ENCODE data around the gene SMG7.

SMG7 gene

DNA sequence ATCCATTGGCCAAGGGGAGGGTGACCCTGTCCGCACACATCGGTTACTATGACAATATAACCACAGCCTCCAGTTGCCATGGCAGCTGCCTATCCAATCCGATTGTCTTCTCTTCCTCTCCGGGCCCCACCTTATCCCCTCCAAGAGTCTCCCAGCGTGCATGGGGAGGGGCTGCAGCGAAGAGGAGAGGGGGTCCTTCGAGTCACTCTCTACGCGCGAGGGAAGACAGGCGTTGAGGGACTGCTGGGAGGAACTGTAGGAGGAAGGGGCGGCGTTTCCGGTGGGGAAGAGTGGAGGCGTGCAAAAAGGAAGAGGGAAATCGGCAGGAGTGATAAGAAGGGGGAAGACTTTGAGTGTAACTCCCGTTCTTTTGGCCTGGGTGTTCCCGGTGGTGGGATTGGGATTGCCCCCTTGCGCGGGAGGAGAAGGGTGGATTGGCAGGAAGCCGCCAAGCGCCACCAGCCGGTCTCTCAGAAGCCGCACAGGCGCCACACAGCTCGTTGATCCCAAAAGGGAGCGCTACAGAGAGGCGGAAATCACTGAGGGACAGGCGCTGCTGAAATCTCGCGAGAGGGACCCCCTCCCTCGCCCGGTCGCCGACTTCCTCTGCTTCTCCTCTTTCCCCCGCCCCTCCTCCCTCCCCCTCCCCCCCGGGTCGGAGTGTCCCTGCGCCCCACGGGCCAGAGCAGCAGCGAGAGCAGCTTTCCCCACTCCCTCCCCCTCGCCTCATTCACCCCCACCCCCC is 384 bp upstream of the SMG7 start:
- TF ChIP-seq, protein P1, sequence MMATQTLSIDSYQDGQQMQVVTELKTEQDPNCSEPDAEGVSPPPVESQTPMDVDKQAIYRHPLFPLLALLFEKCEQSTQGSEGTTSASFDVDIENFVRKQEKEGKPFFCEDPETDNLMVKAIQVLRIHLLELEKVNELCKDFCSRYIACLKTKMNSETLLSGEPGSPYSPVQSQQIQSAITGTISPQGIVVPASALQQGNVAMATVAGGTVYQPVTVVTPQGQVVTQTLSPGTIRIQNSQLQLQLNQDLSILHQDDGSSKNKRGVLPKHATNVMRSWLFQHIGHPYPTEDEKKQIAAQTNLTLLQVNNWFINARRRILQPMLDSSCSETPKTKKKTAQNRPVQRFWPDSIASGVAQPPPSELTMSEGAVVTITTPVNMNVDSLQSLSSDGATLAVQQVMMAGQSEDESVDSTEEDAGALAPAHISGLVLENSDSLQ (IDR thresholded peaks at IDR 0.05), result peak; percentile 92
- no peak for TF ChIP-seq HDGF (IDR thresholded peaks at IDR 0.05; ENCODE audit: borderline replicate concordance)
- peak; percentile 59; the same call in 1 of the 2 replicates for TF ChIP-seq ARNT (IDR thresholded peaks at IDR 0.05)
- TF ChIP-seq FOXK2 (IDR thresholded peaks at IDR 0.05), result no peak
- no peak for TF ChIP-seq LEF1 (IDR thresholded peaks at IDR 0.05; ENCODE audit: borderline replicate concordance)
- peak; percentile 93 for TF ChIP-seq L3MBTL2 (conservative IDR thresholded peaks at IDR 0.05)
- TF ChIP-seq ZNF384 (IDR thresholded peaks at IDR 0.05), result no peak
- peak; percentile 86 for TF ChIP-seq ELF4 (IDR thresholded peaks at IDR 0.05)
- peak; percentile 99 for TF ChIP-seq CTBP1 (IDR thresholded peaks at IDR 0.05; ENCODE audit: borderline replicate concordance)
- no peak for TF ChIP-seq SUZ12 (IDR thresholded peaks at IDR 0.05)
- peak; percentile 76 for TF ChIP-seq NFRKB (IDR thresholded peaks at IDR 0.05)
- no peak for TF ChIP-seq FOXA1 (IDR thresholded peaks at IDR 0.05)
- peak; percentile 81; the same call in 1 of the 2 replicates for TF ChIP-seq FOXM1 (IDR thresholded peaks at IDR 0.05; ENCODE audit: borderline replicate concordance)
- no peak for TF ChIP-seq BHLHE40 (IDR thresholded peaks at IDR 0.05; ENCODE audit: borderline replicate concordance)
- peak; percentile 58; the same call in 1 of the 2 replicates for TF ChIP-seq SP1 (IDR thresholded peaks at IDR 0.05)
- peak; percentile 89 for TF ChIP-seq TARDBP (IDR thresholded peaks at IDR 0.05)
- POLR2A ChIA-PET, result no interaction called here
- CTCF ChIA-PET, result no interaction called here
- DNase-seq (ENCODE audit: extremely low spot score), result peak; percentile 94

DNA sequence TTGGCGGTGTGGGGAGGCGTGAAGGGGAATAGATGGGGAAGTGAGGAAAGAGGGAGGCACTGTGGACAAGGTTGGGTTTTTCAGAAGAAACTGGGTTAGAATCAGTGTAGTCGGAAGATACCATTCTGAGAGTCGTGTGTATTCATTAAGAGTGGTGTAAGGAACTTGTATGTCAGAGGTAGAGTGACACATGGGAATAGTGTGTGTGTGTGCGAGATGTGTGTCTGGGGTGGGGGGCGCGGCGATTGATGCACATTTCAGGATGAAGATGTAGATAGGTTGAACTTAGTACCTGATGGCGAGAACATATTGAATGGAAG is 878 bp downstream of the SMG7 start:
- no peak for DNase-seq (ENCODE audit: extremely low spot score)
- POLR2A ChIA-PET, result no interaction called here
- CTCF ChIA-PET, result no interaction called here
- TF ChIP-seq ZNF384 (IDR thresholded peaks at IDR 0.05) (no peak), FOXA1 (IDR thresholded peaks at IDR 0.05) (no peak), SP1 (IDR thresholded peaks at IDR 0.05) (no peak), BHLHE40 (IDR thresholded peaks at IDR 0.05; ENCODE audit: borderline replicate concordance) (no peak), LEF1 (IDR thresholded peaks at IDR 0.05; ENCODE audit: borderline replicate concordance) (no peak), HDGF (IDR thresholded peaks at IDR 0.05; ENCODE audit: borderline replicate concordance) (no peak), FOXM1 (IDR thresholded peaks at IDR 0.05; ENCODE audit: borderline replicate concordance) (no peak), L3MBTL2 (conservative IDR thresholded peaks at IDR 0.05) (no peak), ELF4 (IDR thresholded peaks at IDR 0.05) (no peak), SUZ12 (IDR thresholded peaks at IDR 0.05) (no peak), NFRKB (IDR thresholded peaks at IDR 0.05) (no peak), FOXK2 (IDR thresholded peaks at IDR 0.05) (no peak), ARNT (IDR thresholded peaks at IDR 0.05) (no peak)

DNA sequence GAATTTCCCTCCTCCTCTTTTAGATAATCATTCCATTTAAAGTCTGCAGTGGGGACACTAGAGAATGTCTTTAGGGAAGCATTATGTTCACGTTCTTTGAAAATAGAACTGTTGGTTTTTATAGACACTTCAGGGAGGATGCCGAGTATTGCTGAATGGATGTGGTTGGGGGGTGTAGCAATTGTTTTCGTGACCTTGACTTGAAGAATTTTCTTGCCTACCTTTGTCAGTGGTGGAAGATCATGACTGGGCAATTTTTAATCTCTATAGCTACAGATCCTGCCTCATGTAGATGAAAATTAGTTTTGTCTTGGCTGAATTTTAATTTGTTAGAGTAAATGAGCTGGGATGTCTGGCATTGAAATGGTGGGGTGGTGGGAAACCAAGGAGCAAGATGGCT is 3.8 kb downstream of the SMG7 start:
- DNase-seq (ENCODE audit: extremely low spot score), result no peak
- CTCF ChIA-PET, result no interaction called here
- POLR2A ChIA-PET, result no interaction called here
- TF ChIP-seq SUZ12 (IDR thresholded peaks at IDR 0.05), result no peak
- no peak for TF ChIP-seq FOXM1 (IDR thresholded peaks at IDR 0.05; ENCODE audit: borderline replicate concordance)
- no peak for TF ChIP-seq L3MBTL2 (conservative IDR thresholded peaks at IDR 0.05)
- TF ChIP-seq ARNT (IDR thresholded peaks at IDR 0.05), result no peak

DNA sequence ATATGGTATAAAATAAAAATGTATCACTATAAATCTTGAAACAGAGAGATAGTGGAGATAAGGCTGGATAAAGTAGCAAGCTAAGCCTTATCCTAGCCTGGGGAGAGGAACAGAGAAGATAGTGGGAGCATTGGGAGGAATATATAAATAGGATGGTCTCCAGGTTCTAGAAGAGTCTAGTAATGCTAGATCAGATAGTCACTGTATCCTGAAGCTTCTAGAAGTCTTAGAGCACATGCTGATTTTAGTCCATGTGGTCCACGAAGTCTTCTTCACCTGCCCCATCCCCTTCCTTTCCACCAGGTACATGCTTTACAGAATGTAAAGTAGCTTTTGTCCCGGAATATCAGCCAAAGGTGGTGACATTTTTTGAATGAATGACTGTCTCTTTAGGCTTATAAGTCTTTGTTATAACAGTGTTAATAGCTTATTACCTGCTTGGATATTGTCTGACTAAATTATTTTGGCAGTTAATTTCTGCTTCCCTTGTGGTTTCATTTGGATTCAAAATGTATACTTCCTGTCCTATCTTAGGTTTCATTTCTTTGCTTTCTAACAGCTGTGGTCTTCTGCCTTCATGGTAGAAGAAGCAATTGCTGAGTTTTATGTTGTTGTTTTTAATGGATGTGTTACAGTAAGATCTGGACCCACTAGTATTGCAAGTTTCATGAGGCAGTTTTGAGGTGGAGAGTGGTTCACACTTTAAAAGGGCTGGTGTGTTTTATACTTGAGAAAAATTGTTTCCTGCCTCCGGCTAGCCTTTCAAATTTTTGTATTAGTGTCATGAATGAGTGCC is 5.9 kb downstream of the SMG7 start:
- ChIA-PET POLR2A (no interaction called here), CTCF (no interaction called here)
- TF ChIP-seq SP1 (IDR thresholded peaks at IDR 0.05), result no peak
- no peak for TF ChIP-seq NFRKB (IDR thresholded peaks at IDR 0.05)
- TF ChIP-seq FOXK2 (IDR thresholded peaks at IDR 0.05), result no peak
- no peak for TF ChIP-seq ARNT (IDR thresholded peaks at IDR 0.05)
- no peak for TF ChIP-seq SUZ12 (IDR thresholded peaks at IDR 0.05)
- TF ChIP-seq ELF4 (IDR thresholded peaks at IDR 0.05), result no peak
- TF ChIP-seq FOXM1 (IDR thresholded peaks at IDR 0.05; ENCODE audit: borderline replicate concordance), result no peak
- no peak for TF ChIP-seq ZNF384 (IDR thresholded peaks at IDR 0.05)
- no peak for DNase-seq (ENCODE audit: extremely low spot score)

DNA sequence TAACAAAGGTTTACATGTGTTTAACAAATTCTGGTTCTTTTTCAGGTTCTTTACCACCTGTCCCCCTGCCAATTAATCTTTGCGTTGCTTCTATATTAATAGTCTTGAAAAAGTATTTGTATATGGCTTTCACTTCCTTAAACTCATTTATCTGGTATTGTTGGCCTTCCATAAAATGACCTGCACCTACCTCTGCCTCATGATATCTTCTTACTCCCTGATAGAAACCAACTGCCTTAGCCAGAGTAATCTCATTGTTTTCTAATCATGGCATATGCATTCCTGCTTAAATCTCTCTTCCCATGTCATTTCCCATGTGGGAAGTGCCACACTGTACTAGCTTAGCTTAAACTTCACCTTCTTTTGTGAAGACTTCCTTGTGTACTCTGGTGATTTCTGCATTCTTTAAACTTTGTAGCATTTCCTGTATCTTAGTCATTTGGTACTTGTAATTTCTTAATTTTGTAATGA is 8.7 kb downstream of the SMG7 start:
- ChIA-PET CTCF (no interaction called here), POLR2A (no interaction called here)
- DNase-seq (ENCODE audit: extremely low spot score), result no peak
- TF ChIP-seq ELF4 (IDR thresholded peaks at IDR 0.05) (no peak), ZNF384 (IDR thresholded peaks at IDR 0.05) (no peak), BHLHE40 (IDR thresholded peaks at IDR 0.05; ENCODE audit: borderline replicate concordance) (no peak), LEF1 (IDR thresholded peaks at IDR 0.05; ENCODE audit: borderline replicate concordance) (no peak), NFRKB (IDR thresholded peaks at IDR 0.05) (no peak), SUZ12 (IDR thresholded peaks at IDR 0.05) (no peak), CTBP1 (IDR thresholded peaks at IDR 0.05; ENCODE audit: borderline replicate concordance) (no peak), L3MBTL2 (conservative IDR thresholded peaks at IDR 0.05) (no peak), TARDBP (IDR thresholded peaks at IDR 0.05) (no peak)

DNA sequence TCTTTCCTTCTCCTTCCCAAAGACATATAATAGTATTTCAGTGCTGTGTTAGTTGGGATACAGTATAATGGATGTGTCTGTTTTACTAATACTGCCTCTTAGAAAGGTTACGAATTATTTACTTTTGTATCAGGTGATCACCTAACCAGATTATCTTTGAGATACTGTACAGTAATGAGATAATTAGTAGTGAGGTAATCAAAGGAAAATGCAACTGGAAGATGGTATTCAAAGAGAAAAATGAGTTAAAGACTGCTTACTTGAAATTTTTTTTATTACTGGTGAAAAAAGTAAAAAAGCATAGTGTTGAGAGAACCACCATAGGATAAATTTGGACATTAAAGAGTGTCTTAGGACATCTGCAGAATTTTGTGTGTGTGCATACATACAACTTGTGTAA is 10.9 kb downstream of the SMG7 start:
- TF ChIP-seq ZNF384 (IDR thresholded peaks at IDR 0.05), result no peak
- TF ChIP-seq FOXK2 (IDR thresholded peaks at IDR 0.05), result no peak
- TF ChIP-seq L3MBTL2 (conservative IDR thresholded peaks at IDR 0.05), result no peak
- TF ChIP-seq ARNT (IDR thresholded peaks at IDR 0.05), result no peak
- TF ChIP-seq CTBP1 (IDR thresholded peaks at IDR 0.05; ENCODE audit: borderline replicate concordance), result no peak
- TF ChIP-seq BHLHE40 (IDR thresholded peaks at IDR 0.05; ENCODE audit: borderline replicate concordance), result no peak
- DNase-seq (ENCODE audit: extremely low spot score), result no peak
- POLR2A ChIA-PET, result no interaction called here
- CTCF ChIA-PET, result no interaction called here

DNA sequence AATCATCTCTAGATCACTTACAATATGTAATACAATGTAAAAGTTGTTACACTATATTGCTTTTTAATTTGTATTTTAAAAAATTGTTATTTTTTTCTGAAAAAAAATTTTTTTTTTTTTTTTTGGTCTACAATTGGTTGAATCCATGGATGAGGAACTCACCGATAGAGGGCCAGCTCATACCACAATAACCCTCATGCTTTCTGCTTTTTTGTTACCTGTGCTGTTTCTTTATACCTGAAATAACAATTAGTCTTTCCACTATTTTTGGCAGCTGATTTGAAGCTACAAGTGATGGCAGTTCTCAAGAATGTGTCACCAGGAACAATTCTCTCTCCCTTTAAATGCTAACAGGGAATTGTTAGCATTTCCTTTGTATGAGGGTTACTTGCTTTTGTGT is 12.0 kb downstream of the SMG7 start:
- DNase-seq (ENCODE audit: extremely low spot score), result no peak

More for the DNA sequence above, 12.0 kb downstream of the SMG7 start:
- TF ChIP-seq HDGF (IDR thresholded peaks at IDR 0.05; ENCODE audit: borderline replicate concordance), result no peak
- no peak for TF ChIP-seq LEF1 (IDR thresholded peaks at IDR 0.05; ENCODE audit: borderline replicate concordance)
- no peak for TF ChIP-seq ZNF384 (IDR thresholded peaks at IDR 0.05)
- TF ChIP-seq ELF4 (IDR thresholded peaks at IDR 0.05), result no peak
- TF ChIP-seq FOXM1 (IDR thresholded peaks at IDR 0.05; ENCODE audit: borderline replicate concordance), result no peak
- no peak for TF ChIP-seq SUZ12 (IDR thresholded peaks at IDR 0.05)
- TF ChIP-seq BHLHE40 (IDR thresholded peaks at IDR 0.05; ENCODE audit: borderline replicate concordance), result no peak
- no peak for TF ChIP-seq TARDBP (IDR thresholded peaks at IDR 0.05)
- TF ChIP-seq, protein P1 (IDR thresholded peaks at IDR 0.05), result no peak
- TF ChIP-seq ARNT (IDR thresholded peaks at IDR 0.05), result no peak
- TF ChIP-seq SP1 (IDR thresholded peaks at IDR 0.05), result no peak
- no peak for TF ChIP-seq CTBP1 (IDR thresholded peaks at IDR 0.05; ENCODE audit: borderline replicate concordance)
- TF ChIP-seq FOXK2 (IDR thresholded peaks at IDR 0.05), result no peak
- CTCF ChIA-PET, result no interaction called here
- POLR2A ChIA-PET, result no interaction called here

Data from HEK293T (cell line).